ENCODE data around the gene MRPS31.

DNA sequence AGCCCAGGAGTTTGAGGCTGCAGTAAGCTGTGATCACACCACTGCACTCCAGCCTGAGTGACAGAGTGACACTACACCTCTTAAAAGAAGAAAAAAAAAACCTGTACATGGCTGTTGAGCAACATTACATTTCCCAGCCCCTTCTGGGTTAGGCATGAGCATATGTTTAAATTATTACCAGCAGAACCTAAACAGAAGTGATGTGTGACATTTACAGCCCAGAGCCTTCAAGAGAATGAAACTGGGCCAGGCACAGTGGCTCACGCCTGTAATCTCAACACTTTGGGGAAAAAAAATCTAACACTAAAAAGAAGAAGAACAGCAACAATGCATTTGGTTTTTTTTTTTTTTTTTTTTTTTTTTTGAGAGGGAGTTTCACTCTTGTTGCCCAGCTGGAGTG is 38.3 kb downstream of the MRPS31 start:
- TF ChIP-seq, protein P1, sequence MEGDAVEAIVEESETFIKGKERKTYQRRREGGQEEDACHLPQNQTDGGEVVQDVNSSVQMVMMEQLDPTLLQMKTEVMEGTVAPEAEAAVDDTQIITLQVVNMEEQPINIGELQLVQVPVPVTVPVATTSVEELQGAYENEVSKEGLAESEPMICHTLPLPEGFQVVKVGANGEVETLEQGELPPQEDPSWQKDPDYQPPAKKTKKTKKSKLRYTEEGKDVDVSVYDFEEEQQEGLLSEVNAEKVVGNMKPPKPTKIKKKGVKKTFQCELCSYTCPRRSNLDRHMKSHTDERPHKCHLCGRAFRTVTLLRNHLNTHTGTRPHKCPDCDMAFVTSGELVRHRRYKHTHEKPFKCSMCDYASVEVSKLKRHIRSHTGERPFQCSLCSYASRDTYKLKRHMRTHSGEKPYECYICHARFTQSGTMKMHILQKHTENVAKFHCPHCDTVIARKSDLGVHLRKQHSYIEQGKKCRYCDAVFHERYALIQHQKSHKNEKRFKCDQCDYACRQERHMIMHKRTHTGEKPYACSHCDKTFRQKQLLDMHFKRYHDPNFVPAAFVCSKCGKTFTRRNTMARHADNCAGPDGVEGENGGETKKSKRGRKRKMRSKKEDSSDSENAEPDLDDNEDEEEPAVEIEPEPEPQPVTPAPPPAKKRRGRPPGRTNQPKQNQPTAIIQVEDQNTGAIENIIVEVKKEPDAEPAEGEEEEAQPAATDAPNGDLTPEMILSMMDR (IDR thresholded peaks at IDR 0.05; ENCODE audit: low read length), result no peak
- no peak for TF ChIP-seq EZH2phosphoT487 (IDR thresholded peaks at IDR 0.05; ENCODE audit: low read length)
